Liver (tissue), 3 donors: ENCODE measurements around the gene SERP2.

Experiments used
- ATF3 ChIP-seq: IDR thresholded peaks from 2 replicates; pipeline ENCODE4 v1.6.1; 2016; ENCODE audit warnings: antibody characterized with exemption
- EGR1 ChIP-seq, 2 donors: IDR thresholded peaks; 2 replicates each; pipeline ENCODE4 v1.6.1; 2016 to 2018; ENCODE audit warnings: antibody characterized with exemption in 2 of 2, low read depth in 2 of 2
- FOXA1 ChIP-seq: IDR thresholded peaks from 2 replicates; pipeline ENCODE4 v1.6.1; 2016; ENCODE audit warnings: antibody characterized with exemption
- GABPA ChIP-seq, 2 donors: IDR thresholded peaks in 1 of 2; conservative IDR thresholded peaks in 1 of 2; 2 replicates each; pipeline ENCODE4 v1.6.1; 2016; ENCODE audit warnings: antibody characterized with exemption in 2 of 2, mild to moderate bottlenecking in 1 of 2, moderate library complexity in 1 of 2
- HNF4A ChIP-seq, 2 donors: conservative IDR thresholded peaks; 2 replicates each; pipeline ENCODE4 v1.6.1; 2016; ENCODE audit warnings: antibody characterized with exemption in 2 of 2, mild to moderate bottlenecking in 2 of 2
- HNF4G ChIP-seq: IDR thresholded peaks from 2 replicates; pipeline ENCODE4 v1.6.1; 2016; ENCODE audit warnings: antibody characterized with exemption
- MAX ChIP-seq: IDR thresholded peaks from 2 replicates; pipeline ENCODE4 v1.6.1; 2016; ENCODE audit warnings: antibody characterized with exemption
- RAD21 ChIP-seq, 2 donors: IDR thresholded peaks; 2 replicates each; pipeline ENCODE4 v1.6.1; 2016; ENCODE audit warnings: antibody characterized with exemption in 2 of 2, mild to moderate bottlenecking in 2 of 2
- SP1 ChIP-seq: IDR thresholded peaks from 2 replicates; pipeline ENCODE4 v1.6.1; 2018; ENCODE audit warnings: antibody characterized with exemption, mild to moderate bottlenecking
- TAF1 ChIP-seq: conservative IDR thresholded peaks from 2 replicates; pipeline ENCODE4 v1.6.1; 2016; ENCODE audit warnings: antibody characterized with exemption, mild to moderate bottlenecking
- YY1 ChIP-seq: IDR thresholded peaks from 2 replicates; pipeline ENCODE4 v1.6.1; 2016; ENCODE audit warnings: antibody characterized with exemption, mild to moderate bottlenecking
- TF ChIP-seq, protein P1 (sequence below): fragments of 150-350 bp; IDR thresholded peaks from 2 replicates; pipeline ENCODE4 v1.5.1; 2017; ENCODE audit warnings: improper control_type of control experiment, low read depth, low read length; ENCODE audit not compliant: missing input control
- TF ChIP-seq, protein P2 (sequence below): IDR thresholded peaks from 2 replicates; pipeline ENCODE4 v1.6.1; 2016; ENCODE audit warnings: antibody characterized with exemption, mild to moderate bottlenecking
- donor health status: healthy.
- donor health status: healthy.

GRCh38 chr13:44334751-44335150 is 38.9 kb upstream of the SERP2 start:
- no peak for TF ChIP-seq EGR1 (IDR thresholded peaks at IDR 0.05; ENCODE audit: low read depth in 2 of 2)
- TF ChIP-seq, protein P1, sequence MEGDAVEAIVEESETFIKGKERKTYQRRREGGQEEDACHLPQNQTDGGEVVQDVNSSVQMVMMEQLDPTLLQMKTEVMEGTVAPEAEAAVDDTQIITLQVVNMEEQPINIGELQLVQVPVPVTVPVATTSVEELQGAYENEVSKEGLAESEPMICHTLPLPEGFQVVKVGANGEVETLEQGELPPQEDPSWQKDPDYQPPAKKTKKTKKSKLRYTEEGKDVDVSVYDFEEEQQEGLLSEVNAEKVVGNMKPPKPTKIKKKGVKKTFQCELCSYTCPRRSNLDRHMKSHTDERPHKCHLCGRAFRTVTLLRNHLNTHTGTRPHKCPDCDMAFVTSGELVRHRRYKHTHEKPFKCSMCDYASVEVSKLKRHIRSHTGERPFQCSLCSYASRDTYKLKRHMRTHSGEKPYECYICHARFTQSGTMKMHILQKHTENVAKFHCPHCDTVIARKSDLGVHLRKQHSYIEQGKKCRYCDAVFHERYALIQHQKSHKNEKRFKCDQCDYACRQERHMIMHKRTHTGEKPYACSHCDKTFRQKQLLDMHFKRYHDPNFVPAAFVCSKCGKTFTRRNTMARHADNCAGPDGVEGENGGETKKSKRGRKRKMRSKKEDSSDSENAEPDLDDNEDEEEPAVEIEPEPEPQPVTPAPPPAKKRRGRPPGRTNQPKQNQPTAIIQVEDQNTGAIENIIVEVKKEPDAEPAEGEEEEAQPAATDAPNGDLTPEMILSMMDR = no peak
- TF ChIP-seq TAF1 = no peak
- TF ChIP-seq RAD21 (IDR thresholded peaks at IDR 0.05) = no peak
- TF ChIP-seq, protein P2, sequence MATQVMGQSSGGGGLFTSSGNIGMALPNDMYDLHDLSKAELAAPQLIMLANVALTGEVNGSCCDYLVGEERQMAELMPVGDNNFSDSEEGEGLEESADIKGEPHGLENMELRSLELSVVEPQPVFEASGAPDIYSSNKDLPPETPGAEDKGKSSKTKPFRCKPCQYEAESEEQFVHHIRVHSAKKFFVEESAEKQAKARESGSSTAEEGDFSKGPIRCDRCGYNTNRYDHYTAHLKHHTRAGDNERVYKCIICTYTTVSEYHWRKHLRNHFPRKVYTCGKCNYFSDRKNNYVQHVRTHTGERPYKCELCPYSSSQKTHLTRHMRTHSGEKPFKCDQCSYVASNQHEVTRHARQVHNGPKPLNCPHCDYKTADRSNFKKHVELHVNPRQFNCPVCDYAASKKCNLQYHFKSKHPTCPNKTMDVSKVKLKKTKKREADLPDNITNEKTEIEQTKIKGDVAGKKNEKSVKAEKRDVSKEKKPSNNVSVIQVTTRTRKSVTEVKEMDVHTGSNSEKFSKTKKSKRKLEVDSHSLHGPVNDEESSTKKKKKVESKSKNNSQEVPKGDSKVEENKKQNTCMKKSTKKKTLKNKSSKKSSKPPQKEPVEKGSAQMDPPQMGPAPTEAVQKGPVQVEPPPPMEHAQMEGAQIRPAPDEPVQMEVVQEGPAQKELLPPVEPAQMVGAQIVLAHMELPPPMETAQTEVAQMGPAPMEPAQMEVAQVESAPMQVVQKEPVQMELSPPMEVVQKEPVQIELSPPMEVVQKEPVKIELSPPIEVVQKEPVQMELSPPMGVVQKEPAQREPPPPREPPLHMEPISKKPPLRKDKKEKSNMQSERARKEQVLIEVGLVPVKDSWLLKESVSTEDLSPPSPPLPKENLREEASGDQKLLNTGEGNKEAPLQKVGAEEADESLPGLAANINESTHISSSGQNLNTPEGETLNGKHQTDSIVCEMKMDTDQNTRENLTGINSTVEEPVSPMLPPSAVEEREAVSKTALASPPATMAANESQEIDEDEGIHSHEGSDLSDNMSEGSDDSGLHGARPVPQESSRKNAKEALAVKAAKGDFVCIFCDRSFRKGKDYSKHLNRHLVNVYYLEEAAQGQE = no peak
- TF ChIP-seq MAX = no peak
- no peak for TF ChIP-seq GABPA (IDR thresholded peaks at IDR 0.05 in 1 of 2, conservative IDR thresholded peaks at IDR 0.05 in 1 of 2)
- no peak for TF ChIP-seq YY1
- TF ChIP-seq HNF4G = no peak
- TF ChIP-seq FOXA1 = no peak
- TF ChIP-seq HNF4A (conservative IDR thresholded peaks at IDR 0.05) = no peak
- no peak for TF ChIP-seq SP1
- no peak for TF ChIP-seq ATF3
